Measurements from ENCODE around the gene HMX1.

The HMX1 gene

DNA sequence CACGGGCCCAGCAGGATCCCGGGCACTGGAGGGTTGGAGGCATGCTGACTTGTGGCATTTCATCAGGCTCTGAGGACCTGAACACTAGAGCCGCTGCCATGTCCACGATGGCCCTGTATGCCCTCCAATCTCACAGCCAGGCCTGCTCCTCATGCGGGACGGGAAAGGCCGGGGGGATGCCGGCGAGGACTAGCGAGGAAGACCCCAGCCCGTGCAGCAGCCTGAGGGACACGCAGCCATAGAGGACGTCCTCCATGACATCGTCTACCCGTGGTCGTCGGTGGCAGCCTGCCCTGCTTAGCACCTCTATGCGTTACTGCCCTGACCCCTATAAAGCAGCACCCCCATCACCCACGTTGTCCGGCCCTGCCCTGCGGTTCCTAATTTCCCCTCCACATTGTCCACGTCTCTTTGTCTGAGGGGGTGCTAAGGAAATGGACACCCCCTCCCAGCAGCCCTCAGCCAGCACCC lies 32.6 kb downstream of the HMX1 start:
- no peak for DNase-seq

DNA sequence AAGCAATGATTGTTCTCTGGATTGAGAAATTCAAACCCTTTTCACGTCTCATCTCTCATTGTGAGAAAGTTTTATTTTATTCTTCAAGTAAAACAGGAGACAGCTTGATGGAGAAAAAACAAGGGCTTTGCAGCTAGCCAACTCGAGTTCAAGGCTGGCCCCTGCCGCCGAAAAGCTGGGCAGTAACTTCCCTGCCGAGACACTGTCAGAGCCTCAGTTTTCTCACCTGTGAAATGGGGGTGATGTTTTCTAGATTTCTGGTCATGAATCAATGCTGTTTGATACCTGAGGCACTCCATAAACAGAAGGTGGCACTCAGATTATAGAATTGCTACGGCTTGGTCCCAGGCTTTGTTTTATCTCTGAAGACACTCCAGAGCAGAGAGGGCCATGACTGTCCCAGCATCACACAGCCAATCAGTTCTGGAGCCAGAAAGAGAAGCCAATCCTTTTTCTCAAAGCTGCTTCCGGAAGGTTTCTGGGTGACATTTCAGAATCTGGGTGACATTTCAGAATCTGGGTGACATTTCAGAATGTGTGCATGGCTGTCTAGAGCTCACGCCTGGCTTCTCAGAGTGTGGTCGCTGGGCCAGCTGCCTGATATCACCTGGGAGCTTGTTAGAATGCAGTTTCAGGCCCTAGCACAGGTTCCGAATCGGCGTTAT lies 33.2 kb downstream of the HMX1 start:
- no peak for DNase-seq

DNA sequence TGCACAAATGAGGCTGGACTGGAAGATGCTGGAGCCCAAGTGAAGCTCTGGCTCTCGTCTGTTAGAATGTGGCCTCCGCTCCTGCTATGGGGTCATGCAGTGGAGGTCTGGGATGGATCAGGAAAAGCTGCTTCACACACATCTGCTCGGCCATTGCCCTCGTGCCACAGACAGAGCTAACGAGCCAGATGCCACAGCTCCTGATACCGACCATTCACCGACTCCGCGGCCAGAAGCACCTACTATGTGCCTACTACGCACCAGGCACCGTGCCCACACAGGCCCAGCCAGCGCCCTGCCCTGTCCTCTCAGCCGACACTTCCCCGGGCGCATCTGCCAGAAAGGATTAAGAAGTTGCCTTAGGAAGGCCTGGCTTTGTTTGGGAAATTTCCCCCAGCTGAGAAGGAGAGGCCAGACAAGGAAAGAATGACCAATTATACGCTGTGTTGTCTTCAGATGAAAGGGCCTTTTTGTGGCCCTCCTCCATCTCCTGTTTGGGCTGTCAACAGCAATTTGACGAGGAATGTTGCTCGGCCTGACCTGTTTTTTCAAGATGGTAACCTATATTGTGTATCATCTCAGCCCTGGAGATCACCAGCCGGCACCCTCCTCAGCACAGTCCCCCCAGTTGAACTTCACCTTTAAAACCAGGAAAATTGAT lies 34.3 kb downstream of the HMX1 start:
- DNase-seq: no peak

DNA sequence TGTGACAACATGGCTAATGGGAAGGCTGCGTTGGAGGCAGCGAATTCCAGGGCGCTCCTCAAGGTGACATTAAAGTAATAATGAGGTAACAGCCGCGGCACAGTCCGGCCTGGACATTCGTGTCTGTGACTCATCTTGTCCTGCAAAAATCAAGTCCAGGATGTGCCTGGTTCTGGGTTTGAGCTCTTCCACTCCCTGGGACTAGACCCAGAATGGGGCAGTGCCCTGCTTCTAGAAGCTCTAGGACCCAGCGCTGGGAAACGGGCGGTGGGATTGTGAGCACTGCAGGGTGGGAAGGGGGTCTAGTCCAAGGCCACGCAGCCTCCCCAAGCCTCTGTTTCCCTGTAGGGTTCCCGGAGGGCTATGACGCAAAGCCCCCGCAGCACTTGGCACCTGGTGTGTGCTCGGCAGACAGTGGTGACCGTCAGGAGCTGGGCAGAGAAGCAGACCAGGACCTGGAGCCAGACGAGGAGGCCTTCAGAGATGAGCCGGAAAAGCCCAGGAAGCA lies 34.9 kb downstream of the HMX1 start:
- no peak for DNase-seq

DNA sequence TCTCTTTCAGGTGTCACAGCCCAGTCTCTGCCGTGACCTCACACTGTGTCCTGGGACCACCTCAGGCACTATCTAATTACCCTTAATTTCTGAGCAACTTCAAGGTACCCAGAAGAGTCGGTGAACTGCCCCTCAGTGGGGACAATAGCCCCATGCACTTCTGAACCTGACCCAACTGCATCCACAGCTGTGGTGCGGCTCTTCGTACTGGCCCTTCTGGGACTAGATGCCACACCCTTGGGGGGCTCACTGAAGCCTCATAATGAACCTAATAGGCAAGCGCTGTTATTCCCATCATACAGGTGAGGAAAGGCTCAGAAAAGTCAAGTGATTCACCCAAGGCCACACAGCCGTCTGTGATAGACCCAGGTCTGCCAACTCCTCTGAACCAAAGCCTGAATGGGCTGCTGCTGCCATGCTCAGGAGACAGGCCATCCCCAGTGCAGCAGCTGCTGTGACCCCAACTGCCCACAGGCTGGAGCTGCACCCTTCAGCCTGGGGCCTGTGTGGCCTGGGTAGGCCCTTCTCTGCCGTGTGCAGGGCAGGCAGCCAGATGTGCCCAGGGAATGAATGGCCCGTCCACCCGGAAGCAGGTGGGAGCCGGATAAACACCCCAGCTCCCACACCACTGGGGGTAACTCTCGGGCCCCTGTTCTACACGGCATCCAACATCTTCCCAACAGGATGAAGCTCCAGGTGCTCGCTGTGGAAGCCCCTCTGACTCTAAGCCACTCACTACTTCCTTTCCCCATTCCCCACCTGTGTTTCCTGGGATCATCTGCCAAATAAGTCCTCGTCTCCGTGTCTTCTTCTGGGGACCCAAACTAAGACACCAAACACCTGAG lies 35.9 kb downstream of the HMX1 start:
- no peak for DNase-seq

DNA sequence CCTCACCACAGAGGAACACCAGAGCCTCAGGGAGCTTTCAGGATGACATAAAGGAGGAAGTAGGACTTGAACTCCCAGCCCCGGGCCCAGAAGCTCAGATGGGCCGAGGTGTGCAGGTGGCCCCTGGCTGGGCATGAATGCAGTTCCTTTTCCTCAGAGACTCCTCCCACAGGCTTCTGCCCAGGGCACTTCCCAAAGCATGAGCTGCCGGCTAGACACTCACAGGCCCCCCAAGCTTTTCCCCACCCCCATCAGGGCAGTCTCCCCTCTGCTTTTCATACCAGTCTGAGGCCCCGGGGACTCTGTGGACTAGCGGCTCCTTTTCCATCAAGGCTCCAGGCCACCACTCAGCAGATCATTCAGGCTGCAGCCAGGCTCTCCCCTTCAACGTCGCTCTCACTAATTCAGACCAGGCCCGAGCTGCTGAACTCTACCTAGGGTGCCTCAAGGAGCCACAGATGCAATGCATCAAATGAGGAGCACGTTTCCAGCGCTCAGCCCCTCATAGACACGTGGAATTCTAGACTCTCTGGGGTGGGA lies 36.9 kb downstream of the HMX1 start:
- no peak for DNase-seq

DNA sequence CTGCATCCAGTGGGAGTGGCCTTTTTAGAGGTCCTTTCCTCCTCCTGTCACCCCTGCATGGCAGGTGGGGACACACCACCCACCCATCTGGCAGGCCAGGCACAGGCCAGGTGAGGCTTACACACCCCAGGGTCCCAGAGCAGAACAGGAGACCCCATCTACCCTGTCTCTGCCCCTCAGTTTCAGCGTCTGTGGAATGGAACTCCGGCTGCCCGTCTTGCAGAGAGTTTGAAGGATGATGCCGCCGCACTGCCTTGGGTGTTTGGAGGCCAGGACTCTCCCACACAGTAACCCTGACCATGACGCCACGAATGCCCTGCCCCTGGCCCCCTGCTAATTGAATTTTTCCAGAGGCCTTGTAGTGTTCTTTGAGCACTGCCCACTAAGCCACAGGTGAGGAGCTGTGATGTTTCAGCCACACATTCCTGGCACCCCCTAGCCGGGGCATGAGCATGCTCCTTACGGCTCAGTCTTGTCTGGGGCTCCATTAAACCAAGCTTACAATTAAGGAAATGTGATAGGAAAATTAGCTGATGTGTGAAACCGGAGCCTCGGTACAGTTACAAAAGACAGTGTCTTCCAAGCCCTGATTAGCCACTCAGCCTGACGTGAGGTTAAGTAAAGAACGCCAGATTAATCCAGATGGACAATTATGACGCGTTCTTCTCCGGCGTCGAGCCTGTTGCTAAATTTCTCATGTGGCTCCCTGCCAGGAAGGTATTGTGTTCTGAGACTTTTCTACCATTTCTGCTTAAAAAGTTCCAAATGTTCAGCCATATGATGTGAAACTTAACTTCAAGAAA lies 39.3 kb downstream of the HMX1 start:
- peak; percentile 16 for DNase-seq

DNA sequence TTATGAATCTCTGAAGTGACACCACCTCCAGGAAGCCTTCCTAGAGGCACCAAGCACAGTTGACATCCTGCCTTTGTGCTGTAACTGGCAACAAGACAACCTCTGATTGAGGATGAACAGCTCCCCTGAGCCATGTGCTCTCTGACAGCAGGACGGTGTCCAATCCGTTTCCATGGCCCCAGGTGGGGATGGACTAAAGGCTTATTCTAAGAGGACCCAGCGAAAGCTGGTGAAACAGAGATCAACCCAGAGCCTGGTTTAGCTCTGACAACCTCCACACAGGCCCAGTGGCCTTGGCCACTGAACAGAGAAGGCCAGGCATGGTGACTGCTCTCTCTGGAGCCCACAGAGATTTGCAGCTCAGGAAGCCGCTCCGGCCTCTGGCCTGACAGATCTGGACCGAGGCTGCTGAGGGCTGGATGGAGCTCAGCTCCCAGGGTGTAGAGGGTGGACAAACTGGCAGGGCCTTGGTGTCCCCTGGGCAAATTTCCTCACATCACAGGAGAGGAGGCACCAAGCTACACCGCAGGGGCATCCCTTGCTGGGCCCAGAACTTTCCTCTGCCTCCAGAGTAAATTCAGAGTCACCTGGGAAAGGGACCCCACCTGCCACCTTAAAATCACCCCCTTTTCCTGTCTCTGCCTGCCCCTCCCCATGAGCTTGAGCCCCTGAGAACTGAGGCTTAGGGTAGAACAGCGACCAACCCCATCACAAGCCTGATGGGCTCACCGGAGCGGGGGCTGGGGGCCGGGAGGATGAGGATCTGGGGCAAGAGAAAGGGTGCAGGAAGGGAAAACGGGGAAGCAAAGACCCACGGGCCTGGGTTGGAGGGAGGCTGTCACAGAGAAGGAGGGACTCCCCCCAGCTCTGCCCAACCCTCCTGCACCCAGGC lies 40.2 kb downstream of the HMX1 start:
- DNase-seq: no peak

DNA sequence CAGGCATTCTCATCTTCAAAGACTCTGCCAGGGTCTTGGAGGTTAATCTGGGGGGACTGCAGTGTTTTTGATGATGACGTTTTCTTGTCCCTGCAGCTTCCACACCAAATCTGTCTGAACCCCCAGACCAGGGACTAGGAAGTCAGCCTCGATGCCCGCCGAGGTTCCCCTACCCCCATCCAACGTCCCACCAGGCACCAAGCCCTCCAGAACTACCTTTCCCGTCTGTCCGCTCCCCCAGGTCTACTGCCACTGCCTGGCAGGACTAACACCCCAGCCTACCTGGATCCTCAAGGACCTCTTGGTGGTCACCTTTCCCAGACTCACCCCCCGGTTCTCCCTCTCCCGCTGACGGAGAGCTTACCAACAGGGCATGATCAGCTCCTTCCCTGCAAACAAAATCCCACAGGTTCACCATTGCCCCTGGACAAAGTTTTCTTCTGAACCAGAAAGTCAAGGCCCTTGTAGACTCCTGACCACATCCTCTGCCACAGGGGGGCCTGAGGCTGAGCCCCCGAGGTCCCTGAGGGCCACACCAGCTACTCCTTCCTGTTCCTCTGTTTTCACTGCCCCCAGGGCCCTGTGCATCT lies 40.9 kb downstream of the HMX1 start:
- no peak for DNase-seq

DNA sequence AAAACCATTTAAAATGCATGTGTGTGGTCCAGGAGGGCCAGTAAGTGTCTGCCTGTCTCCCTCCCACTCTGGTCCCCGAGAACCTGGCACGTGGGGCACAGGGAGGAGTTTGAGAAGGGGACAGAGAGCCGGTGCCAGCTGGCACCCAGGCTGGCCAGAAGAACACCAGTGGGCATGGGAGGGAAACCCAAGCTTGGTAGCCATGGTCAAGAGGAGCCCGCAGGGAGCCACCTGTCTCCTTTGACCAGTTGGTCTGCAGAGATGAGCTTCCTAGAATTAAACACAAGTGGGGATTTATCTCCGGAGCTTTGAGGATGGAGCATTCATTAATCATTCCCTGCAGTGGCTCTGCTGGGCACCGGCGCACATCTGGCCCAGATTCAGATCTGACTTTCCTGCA lies 41.6 kb downstream of the HMX1 start:
- no peak for DNase-seq

DNA sequence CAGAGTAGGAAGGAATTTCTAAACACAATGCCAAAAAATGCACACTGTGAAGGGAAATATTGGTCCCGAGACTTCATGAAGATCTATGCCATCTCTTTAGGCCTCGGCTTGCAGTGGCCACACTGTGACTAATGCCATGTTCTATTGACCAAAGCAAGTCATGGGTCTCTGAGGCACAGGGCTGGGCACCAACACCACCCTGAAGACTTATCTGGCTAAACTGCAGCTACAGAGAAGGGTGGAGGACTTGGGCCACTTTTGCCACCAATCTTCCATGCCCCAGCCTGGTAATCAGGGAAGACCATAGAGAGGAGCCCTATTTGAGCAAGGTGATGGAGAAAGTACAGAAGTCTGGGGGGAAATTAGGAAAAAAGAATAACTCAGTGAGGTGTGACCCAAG lies 42.1 kb downstream of the HMX1 start:
- no peak for DNase-seq

DNA sequence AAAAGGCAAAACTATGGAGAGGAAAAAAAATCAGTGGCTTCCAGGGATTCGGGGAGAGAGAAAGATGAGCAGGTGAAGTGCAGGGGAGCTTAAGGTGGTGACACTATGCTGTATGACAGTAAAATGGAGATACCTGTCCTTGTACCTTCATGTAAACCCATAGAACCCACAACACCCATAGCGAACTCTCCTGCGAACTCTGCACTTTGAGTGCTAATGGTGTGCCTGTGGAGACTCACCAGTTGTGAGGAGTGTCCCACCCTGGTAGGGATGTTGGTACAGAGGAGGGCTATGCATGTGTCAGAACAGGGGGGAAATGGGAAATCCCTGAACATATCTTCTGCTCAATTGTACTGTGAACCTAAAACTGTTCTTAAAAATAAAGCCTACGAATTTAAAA lies 42.8 kb downstream of the HMX1 start:
- DNase-seq: no peak

DNA sequence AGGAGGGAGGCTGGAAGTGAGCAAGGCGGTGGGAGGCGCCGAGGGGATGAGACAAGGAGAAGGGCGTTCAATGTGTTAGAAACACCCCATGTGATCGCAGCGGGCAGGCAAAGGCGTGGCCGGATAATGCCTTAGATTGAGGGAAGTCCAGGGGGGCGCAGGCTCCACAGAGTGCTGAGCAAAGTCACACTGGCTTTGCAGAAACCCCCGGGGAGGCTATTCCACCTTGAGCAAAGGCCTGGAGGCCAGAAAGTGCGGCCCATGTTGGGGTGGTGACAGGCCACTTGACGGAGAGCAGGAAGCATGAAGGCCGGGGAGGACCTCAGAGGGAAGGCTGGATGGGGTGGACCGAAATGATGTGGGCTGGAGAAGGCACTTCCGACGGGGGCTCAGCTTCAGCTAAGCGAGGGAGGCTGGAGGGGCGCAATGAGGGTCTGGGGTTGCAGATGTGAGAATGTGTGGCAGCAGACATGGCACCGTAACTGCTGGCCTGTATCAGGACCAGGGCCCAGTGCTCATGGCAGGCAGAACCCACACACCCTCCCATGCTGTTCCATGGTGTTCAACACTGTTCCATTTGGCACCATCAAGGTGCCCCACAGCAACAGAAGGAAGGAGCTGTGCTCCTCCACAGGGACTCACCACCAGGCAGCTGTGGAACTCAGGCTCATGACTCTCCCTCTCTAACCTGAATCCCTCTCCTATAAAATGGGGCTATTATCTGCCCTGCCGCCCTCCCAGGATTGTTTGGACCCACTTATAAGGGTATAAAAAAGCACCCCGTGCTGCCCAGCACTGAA lies 50.3 kb downstream of the HMX1 start:
- DNase-seq: no peak

DNA sequence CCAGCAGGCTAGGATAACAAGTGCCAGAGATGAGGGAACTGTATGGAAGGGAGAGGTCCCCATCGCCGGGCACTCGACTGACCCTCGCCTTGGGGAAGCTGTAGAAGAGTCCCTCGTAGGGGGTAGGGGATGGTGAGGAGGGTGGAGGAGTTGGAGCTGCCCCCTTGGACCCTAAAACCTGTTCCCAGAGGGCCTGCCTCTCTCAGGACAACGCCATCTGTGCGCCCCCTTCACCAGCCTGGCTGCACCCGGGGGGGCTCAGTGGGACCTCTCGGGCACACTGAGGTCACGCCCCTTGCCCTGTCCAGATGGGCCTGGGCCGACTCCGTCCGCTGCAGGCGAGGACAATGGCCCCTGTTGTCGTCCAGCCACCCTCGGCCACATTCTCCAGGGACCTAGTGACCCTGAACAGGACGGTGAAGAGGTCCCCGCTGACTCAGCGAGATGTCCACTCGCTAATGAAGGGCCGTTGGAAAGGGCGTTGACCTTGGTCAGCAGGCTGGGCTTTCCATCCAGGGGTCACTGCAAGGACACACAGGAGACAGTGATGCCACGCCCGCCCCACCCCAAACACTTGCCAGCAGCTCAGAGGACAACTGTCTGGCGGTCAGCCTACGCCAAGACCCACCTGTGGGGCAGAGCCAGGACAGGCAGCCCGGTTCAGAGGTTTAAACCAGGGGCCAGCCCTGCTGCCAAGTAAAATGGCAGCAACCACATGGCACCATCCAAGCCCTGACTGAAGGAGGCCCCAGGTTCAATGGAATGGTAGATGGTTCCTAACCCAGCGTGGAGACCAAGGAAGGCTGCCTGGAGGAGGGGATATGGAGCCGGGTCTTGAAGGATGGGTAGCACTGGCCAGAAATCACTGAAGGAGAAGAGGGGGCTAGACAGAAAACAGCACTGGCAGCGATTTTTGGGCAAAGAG lies 51.2 kb downstream of the HMX1 start:
- DNase-seq: no peak

DNA sequence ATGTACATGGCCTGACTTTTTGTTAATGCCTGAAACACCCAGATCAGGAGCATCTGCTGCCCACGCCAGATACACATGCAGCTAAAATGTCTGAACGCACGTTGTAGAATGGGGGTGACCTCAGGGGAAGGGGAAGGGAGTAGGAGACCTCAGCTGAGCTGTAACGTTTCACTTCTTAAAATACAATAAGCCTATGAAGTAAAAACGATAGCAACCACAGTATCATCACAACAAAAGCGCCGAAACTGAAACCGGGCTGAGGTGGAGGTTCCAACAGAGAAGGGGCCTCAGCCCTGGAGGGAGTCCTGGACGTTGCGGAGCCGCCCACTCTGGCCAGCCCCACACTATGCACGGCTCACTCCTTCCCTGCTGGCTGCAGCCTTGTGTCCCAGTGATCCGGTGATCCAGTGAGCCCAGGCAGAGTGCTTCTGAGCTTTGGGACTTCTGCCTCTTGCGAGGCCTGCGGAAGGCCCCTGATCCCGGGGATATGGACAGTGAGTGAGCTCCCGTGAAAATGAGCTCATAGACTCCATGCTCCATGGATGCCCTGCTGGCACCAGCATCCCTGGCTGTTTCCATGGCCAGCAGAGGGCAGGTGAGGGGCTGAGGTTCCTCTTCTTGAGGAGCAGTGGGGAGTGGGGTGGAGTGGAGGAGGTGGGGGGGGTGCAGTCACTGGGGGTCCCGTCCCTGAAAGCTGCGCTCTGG lies 52.0 kb downstream of the HMX1 start:
- DNase-seq: no peak

DNA sequence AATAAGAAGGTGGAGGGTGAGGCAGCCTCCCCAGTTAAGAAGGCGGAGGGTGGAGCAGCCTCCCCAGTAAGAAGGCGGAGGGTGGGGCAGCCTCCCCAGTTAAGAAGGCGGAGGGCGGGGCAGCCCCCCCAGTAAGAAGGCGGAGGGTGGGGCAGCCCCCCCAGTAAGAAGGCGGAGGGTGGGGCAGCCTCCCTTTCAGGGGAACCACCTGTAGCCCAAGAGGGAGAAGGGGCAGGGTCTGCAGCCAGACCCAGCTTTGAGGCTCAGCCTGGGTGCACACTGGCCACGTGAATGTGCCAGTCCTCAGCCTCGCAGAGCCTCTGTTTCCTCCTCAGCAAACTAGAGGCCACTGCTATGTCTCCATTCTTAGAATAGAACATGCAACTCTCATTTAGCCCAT lies 52.6 kb downstream of the HMX1 start:
- no peak for DNase-seq

DNA sequence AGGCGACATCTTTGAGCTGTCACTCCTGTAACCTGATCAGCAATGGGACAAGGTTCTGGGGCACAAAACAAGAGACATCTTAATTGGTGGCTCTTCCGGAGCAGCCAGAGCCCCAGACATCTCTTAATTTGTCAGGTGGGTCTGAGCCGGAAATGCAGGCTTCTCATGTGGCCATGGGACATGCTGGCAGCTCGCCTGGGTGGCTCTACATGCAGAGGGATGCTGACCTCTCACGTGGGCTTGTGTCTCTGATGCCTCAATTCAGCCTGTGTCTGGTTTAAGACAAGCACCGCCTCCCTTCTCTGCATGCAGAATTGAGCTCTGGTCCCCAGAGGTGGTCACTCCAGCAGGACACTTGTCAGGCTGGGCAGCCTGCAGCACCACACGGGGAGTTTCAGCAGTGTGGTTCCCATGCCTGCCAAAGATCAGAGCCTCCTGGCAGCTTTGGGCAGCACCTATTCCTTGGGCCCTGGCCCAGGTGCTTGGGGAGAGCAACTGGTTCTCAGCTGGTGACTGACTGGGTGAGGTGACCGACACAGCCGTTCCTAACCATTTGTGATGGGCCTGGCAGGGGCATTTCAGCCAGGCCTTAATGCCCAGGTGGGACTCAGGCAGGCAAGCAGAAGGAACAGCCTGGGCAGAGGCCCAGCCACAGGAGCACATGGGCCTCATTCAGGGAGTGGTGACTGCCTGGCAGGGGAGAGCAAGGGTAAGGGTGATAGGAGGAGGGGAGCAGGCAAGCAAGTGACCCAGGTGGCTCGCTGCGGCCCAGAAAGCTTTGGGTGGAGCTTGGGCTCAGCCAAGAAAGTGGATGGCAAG lies 53.4 kb downstream of the HMX1 start:
- DNase-seq: no peak

DNA sequence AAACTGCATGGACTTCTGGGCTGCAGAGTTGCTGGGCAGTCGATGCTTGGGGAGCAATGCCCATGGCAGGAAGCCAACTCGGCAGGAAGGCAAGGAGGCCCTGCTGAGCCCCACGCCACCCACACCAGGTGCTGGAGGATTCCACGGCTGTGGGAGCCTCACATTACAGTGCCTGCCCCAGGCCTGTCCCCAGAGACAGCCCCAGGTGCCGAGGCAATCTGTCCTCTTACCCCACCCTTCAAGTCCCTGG lies 53.9 kb downstream of the HMX1 start:
- DNase-seq: no peak
